Cardiac muscle cell (in vitro differentiated cells and primary cell): ENCODE results near the gene ASZ1. TPM values are rescaled to one million over a fixed set of nuclear protein-coding genes. Genes with fewer than 3 reads are reported as not detected.
"Not testable (repeated sequence)": the region's sequence is repeated elsewhere in the genome, so short reads cannot be mapped to it uniquely, and the experiment has no call there.

Source experiments
- DNase-seq, 2 donors: peaks; one replicate each; pipeline versions ENCODE4 v3.0.0 to v3.0.0-alpha.2; 2010 to 2017; ENCODE audit warnings: low read depth in 1 of 2, low spot score in 1 of 2
- H3K27ac ChIP-seq: fragments of 200-600 bp; sonication (generic); 2 replicates; pipeline ENCODE4 v1.5.1; 2016
- H3K27me3 ChIP-seq: fragments of 200-600 bp; sonication (generic); 2 replicates; pipeline ENCODE4 v1.6.0; 2016; ENCODE audit warnings: control low read depth
- H3K36me3 ChIP-seq: fragments of 200-600 bp; sonication (generic); 2 replicates; pipeline ENCODE4 v1.5.1; 2016; ENCODE audit warnings: control low read depth
- H3K4me1 ChIP-seq: fragments of 200-600 bp; sonication (generic); 2 replicates; pipeline ENCODE4 v1.8.1; 2017; ENCODE audit warnings: low read depth, mild to moderate bottlenecking, mixed run types
- H3K4me3 ChIP-seq: fragments of 200-600 bp; sonication (generic); 2 replicates; pipeline ENCODE4 v1.5.1; 2016; ENCODE audit warnings: mild to moderate bottlenecking
- H3K9me3 ChIP-seq: fragments of 200-600 bp; sonication (generic); 2 replicates; pipeline ENCODE4 v1.5.1; 2017; ENCODE audit warnings: low read depth, mild to moderate bottlenecking, control low read depth
- CTCF ChIP-seq: IDR thresholded peaks from 2 replicates; pipeline ENCODE4 v1.5.1; 2012; ENCODE audit warnings: low read depth, mild to moderate bottlenecking, low read length
- polyA plus RNA-seq: library from polyadenylated mRNA; unstranded; fragments of >200 nt; fragmentation: Nextera tagmentation; extraction: Ambion mirVana; gene quantifications from 2 replicates; pipeline ENCODE4 v1.2.1, GENCODE V29; 2016
- total RNA-seq: library from RNA; depleted of rRNA; stranded (reverse); fragments of >200 nt; gene quantifications from 2 replicates; pipeline ENCODE4 v1.2.3, GENCODE V29; 2016

The ASZ1 gene
- total and polyA plus RNA-seq, 2 experiments from 2014 or later: 0.70 TPM; not detected in 1

GRCh38 chr7:117444646-117445045 lies 17.4 kb upstream of the ASZ1 start:
- TF ChIP-seq CTCF: no peak
- Histone ChIP-seq H3K27ac (no peak overlapping the region), H3K36me3 (no peaks in the 10 kb centered on the region), H3K9me3 (no peaks in the 10 kb centered on the region), H3K27me3 (no peaks in the 10 kb centered on the region), H3K4me3 (no peak overlapping the region), H3K4me1 (no peaks in the 10 kb centered on the region)
- DNase-seq: no peak

GRCh38 chr7:117435475-117436043 lies 8.3 kb upstream of the ASZ1 start:
- Histone ChIP-seq H3K36me3 (no peaks in the 10 kb centered on the region), H3K27ac (no peak overlapping the region), H3K4me1 (no peaks in the 10 kb centered on the region), H3K9me3 (no peaks in the 10 kb centered on the region), H3K4me3 (no peak overlapping the region), H3K27me3 (no peaks in the 10 kb centered on the region)
- no peak for DNase-seq
- TF ChIP-seq CTCF: no peak

GRCh38 chr7:117424090-117424829 lies 3.0 kb downstream of the ASZ1 start:
- TF ChIP-seq CTCF: no peak
- Histone ChIP-seq H3K4me3 (no peak overlapping the region), H3K4me1 (no peaks in the 10 kb centered on the region), H3K9me3 (no peaks in the 10 kb centered on the region), H3K36me3 (no peaks in the 10 kb centered on the region), H3K27me3 (no peaks in the 10 kb centered on the region), H3K27ac (no peak overlapping the region)
- DNase-seq: no peak

- DNase-seq, H3K27me3 ChIP-seq: not testable (repeated sequence)
Observed at GRCh38 chr7:117414591-117414990, 12.7 kb downstream of the ASZ1 start.

GRCh38 chr7:117412946-117413559 lies 14.2 kb downstream of the ASZ1 start:
- Histone ChIP-seq H3K27me3 (no peaks in the 10 kb centered on the region), H3K36me3 (no peaks in the 10 kb centered on the region), H3K9me3 (no peaks in the 10 kb centered on the region), H3K27ac (no peak overlapping the region), H3K4me1 (peaks cover 8% of the 10 kb centered on the region), H3K4me3 (no peak overlapping the region)
- TF ChIP-seq CTCF: no peak
- no peak for DNase-seq

More at GRCh38 chr7:117414591-117414990, 12.7 kb downstream of the ASZ1 start:
- H3K36me3 ChIP-seq, H3K27ac ChIP-seq, H3K4me1 ChIP-seq, H3K4me3 ChIP-seq, H3K9me3 ChIP-seq: not testable (repeated sequence)

- DNase-seq: no peak
- no peak for TF ChIP-seq CTCF
- Histone ChIP-seq H3K27ac (no peak overlapping the region), H3K4me3 (no peak overlapping the region), H3K27me3 (no peaks in the 10 kb centered on the region), H3K4me1 (peaks cover 8% of the 10 kb centered on the region), H3K36me3 (no peaks in the 10 kb centered on the region), H3K9me3 (no peaks in the 10 kb centered on the region)
Observed at GRCh38 chr7:117412390-117412789, 14.9 kb downstream of the ASZ1 start.
